ENCODE data around the gene TSPAN13. TPM values are rescaled to one million over a fixed set of nuclear protein-coding genes. Genes with fewer than 3 reads are reported as not detected.

Gene TSPAN13
- total RNA-seq, 1 experiment from 2014 or later: 208 TPM

DNA sequence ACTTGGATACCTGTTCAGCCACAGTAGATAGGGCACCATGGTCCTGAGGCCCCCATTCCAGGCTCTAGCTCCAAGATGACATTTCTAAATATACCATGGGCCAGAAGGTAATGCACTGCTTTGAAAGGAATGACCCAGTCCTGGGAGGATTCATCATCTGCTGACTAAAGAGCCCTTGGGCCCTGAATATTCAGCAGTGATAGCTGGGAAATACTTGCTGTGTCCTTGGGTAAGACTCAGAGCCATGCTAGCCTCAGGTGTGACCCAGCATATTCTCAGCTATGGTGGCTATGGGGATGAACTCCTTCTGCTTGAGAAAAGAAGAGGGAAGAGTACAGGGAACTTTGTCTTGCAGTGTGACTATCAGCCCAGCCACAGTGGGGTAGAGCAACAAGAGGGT, 72.5 kb downstream of the TSPAN13 start:
- Mint-ChIP-seq H3K36me3 (ENCODE audit: insufficient read depth, unreplicated experiment) (no peaks in the 10 kb centered on the region), H3K9me3 (ENCODE audit: unreplicated experiment) (peaks cover 33% of the 10 kb centered on the region), H3K4me3 (ENCODE audit: unreplicated experiment) (no peak overlapping the region), H3K27me3 (ENCODE audit: insufficient read depth, unreplicated experiment) (no peaks in the 10 kb centered on the region), H3K27ac (ENCODE audit: unreplicated experiment) (no peak overlapping the region), H3K4me1 (ENCODE audit: low read depth, unreplicated experiment) (peaks cover 13% of the 10 kb centered on the region)
- Histone ChIP-seq H3K4me1 (peaks cover 12% of the 10 kb centered on the region), H3K36me3 (ENCODE audit: control insufficient read depth, insufficient read depth, low read length) (no peaks in the 10 kb centered on the region), H3K4me3 (ENCODE audit: low read depth, low read length) (no peak overlapping the region), H3K9me3 (peaks cover 7% of the 10 kb centered on the region), H3K27me3 (replicated peaks; ENCODE audit: control insufficient read depth, insufficient read depth, low read length) (no peaks in the 10 kb centered on the region)
- no peak for TF ChIP-seq CTCF (IDR thresholded peaks at IDR 0.05; ENCODE audit: insufficient read depth in 1 of 2, low read depth in 1 of 2, low read length in 1 of 2, severe bottlenecking in 1 of 2, unreplicated experiment in 1 of 2)
- ChIA-PET POLR2A (no interaction called here), CTCF (no interaction called here)
- intact Hi-C loops (cut with micrococcal nuclease; ENCODE audit: unreplicated experiment): no loop called here
- DNase-seq: no peak
- no TSS peak for BruUV-seq (replicated peaks)

- POLR2A ChIA-PET: no interaction called here
- H3K27me3 ChIP-seq (replicated peaks; ENCODE audit: control insufficient read depth, insufficient read depth, low read length): no peaks in the 10 kb centered on the region
- no peak overlapping the region for H3K4me3 Mint-ChIP-seq (ENCODE audit: unreplicated experiment)
- no peak overlapping the region for H3K27ac Mint-ChIP-seq (ENCODE audit: unreplicated experiment)
- H3K4me1 Mint-ChIP-seq (ENCODE audit: low read depth, unreplicated experiment): peaks cover 7% of the 10 kb centered on the region
- no peaks in the 10 kb centered on the region for H3K4me1 ChIP-seq
- peaks cover 10% of the 10 kb centered on the region; the same call in 1 of the 2 replicates for H3K9me3 ChIP-seq
- no peak for DNase-seq
- no peaks in the 10 kb centered on the region for H3K36me3 ChIP-seq (ENCODE audit: control insufficient read depth, insufficient read depth, low read length)
- H3K36me3 Mint-ChIP-seq (ENCODE audit: insufficient read depth, unreplicated experiment): no peaks in the 10 kb centered on the region
- H3K9me3 Mint-ChIP-seq (ENCODE audit: unreplicated experiment): peaks cover 27% of the 10 kb centered on the region
- CTCF ChIA-PET: no interaction called here
- intact Hi-C loops (cut with micrococcal nuclease; ENCODE audit: unreplicated experiment): no loop called here
- no peak overlapping the region for H3K4me3 ChIP-seq (ENCODE audit: low read depth, low read length)
- no peaks in the 10 kb centered on the region for H3K27me3 Mint-ChIP-seq (ENCODE audit: insufficient read depth, unreplicated experiment)
- BruUV-seq (replicated peaks): no TSS peak
- TF ChIP-seq CTCF (IDR thresholded peaks at IDR 0.05; ENCODE audit: insufficient read depth in 1 of 2, low read depth in 1 of 2, low read length in 1 of 2, severe bottlenecking in 1 of 2, unreplicated experiment in 1 of 2): no peak
Observed at GRCh38 chr7:16833373-16833772, 79.8 kb downstream of the TSPAN13 start.

Other genes with a start within 250 kb of the TSPAN13 start
- gene LRRC72, start 226.9 kb upstream of the TSPAN13 start, total RNA-seq (2022): not detected in 2 replicates
- 34.5 and 35.2 TPM in 2 replicates for gene ANKMY2, start 108.0 kb upstream of the TSPAN13 start, total RNA-seq (2022)
- gene BZW2, start 107.6 kb upstream of the TSPAN13 start, total RNA-seq (2022): 148 TPM in 2 replicates
- gene AGR2, start 51.2 kb downstream of the TSPAN13 start, total RNA-seq (2022): 343 and 467 TPM in 2 replicates
- 1.2 and 3.1 TPM in 2 replicates for gene AGR3, start 128.2 kb downstream of the TSPAN13 start, total RNA-seq (2022)